HG03342 (cell line): Measurements from ENCODE around the gene NEDD9.

Source experiments
- ATAC-seq: cut with Tn5 transposase; IDR thresholded peaks from one replicate; pipeline ENCODE4 v1.9.1; 2021; ENCODE audit warnings: mild to moderate bottlenecking, moderate library complexity; ENCODE audit not compliant: unreplicated experiment

Gene NEDD9

GRCh38 chr6:11262242-11262641 lies 29.8 kb upstream of the NEDD9 start:
- ATAC-seq: no peak

DNA sequence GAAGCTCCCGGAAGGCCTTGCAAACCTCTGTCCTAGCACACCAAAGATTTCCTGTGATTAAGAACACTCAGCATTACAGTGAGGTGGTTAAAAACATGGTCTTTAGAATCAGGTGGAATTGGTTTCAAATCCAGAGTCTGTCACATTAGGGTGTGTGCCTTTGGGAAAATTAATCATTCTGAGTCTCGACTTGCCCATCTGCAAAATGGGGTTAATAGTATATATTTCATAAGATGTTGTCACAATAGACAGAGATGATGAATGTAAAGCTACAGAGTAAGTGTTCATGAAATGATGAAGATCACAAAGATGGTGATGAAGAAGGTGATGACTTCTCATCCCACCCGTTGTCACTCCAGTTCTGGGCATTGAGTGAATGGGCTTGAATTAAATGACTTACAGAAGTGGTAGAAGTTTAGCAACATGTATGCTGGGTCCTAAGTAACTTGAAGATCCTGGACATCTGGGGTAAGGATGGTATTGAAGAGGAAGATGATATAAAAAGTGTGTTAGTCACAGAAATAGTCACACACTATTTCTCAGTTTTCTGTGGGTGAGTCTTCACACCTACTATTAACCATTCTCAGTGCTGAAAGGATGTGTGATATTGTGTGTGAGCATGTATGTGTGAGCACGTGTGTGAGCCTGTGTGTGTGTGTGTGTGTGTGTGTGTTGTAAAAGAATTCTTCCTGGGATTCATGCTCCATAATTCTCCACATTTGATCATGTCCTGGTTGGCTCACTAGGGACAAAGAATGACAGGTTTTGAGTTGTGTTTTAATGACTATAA lies 28.0 kb upstream of the NEDD9 start:
- ATAC-seq: no peak

- no peak for ATAC-seq
These were observed 26.1 kb upstream of the NEDD9 start for GRCh38 chr6:11258260-11259237.

DNA sequence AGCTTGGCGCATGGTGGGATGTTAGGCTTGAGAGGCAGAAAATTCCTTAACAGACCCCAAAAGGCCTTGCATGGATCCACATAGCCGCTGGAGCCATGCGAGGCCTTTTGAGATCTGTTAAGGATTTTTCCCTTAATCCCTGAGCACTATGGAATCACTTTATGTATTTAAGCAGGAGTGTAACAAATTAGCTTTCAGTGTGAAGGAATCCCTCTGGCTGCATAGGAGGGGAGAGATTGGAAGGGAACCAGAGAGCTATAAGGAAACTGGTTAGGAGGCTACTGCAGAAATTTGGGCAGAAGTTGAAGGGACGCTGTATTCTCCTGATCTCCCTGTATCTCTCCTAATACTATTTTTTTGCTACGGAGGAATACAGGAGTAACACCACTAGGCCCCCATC lies 23.1 kb upstream of the NEDD9 start:
- ATAC-seq: no peak

- no peak for ATAC-seq
These were observed 21.1 kb upstream of the NEDD9 start for GRCh38 chr6:11253594-11253993.

DNA sequence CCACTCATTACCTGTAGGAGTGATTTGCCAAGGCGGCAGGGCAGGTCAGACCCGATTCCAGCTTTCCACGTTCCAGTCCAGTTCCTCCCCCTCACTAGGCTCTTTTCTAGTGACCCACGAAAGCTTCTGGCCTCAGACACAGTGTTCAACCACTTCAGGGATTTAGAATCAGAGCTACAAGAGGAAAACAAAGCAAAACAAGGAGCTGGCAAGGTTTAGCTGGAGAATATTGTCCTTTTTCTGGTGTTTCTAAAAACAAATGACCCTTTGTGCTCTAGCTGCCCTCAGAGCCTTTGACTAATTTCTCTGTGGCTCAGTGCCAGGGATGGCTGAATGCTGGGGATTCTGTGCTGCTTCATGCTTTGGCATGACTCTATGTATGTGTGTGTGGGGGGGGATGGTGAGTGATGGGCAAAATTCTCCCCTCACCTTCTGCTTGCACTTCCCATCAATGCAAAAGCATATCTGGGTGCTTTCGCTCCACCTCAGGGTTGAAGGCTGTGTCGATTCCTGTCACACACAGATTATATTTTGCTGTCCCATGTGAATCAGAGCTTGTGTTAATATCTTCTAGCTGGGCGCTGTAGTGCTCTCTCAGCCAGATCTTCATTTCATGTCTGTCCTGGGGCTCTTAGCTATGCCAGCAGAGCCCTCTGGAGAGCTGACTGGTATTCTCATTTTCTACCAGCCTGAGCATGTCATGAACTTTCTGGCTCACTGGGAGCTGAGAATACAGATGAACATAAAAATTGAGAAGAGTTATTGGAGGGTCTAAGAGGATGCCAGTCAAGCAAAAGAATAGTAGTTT lies 19.3 kb upstream of the NEDD9 start:
- no peak for ATAC-seq

- ATAC-seq: no peak
These were observed 17.6 kb upstream of the NEDD9 start for GRCh38 chr6:11250108-11250507.

- no peak for ATAC-seq
These were observed 16.7 kb upstream of the NEDD9 start for GRCh38 chr6:11248974-11249761.

GRCh38 chr6:11246722-11247121 lies 14.3 kb upstream of the NEDD9 start:
- no peak for ATAC-seq

- no peak for ATAC-seq
These were observed 13.2 kb upstream of the NEDD9 start for GRCh38 chr6:11245381-11246256.

DNA sequence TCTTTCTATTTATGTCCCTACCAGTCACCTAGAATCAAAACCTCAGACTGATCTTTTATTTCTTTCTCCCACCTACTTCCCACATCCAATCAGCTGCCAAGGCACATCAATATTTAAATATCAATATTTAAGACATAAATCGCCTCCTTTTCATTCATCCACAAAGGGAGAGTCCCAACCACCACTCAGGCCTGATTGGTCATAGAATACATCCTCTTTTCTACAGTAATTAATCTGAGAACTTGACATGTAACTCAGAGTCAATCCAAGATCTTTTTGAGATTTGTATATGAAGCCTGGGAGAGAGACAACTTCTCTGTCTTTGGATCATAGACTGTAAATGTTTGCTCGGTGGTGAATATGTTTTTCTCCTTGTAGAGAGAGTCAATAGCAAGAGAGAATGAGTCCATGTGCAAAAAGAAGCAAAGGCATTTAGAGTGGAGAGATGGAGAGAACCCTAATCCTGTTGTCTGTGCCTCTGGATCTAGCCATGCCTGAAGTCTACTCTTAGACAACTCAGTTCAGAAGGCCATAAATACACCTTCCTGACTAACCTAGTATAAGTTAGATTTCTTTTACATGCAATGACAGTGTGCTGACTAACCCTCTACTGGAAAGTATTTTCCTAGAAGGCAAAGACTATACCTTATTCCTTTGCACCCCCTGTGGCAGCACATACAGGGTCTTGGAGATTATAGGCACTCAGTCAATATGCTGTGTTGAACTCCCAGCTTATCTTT lies 12.1 kb upstream of the NEDD9 start:
- no peak for ATAC-seq

GRCh38 chr6:11243861-11244260 lies 11.4 kb upstream of the NEDD9 start:
- no peak for ATAC-seq

DNA sequence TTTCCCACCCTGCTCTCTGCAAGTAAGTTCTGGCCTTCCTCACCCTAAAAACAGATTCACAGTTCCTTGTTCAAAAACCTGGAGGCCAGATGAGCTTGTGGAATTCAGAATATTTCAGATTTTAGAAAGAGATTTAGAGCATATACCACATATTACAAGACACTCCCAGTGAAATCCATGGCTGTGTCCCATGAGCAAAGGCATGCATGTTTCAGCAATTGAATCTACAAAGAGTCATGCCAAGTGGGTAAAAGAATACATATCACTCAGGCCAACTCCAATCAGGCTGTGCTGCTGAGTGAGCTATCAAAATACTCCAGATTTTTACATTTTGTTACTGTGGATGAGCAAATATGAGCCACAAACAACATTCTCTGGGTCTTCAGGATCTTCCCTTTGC lies 10.2 kb upstream of the NEDD9 start:
- ATAC-seq: no peak

DNA sequence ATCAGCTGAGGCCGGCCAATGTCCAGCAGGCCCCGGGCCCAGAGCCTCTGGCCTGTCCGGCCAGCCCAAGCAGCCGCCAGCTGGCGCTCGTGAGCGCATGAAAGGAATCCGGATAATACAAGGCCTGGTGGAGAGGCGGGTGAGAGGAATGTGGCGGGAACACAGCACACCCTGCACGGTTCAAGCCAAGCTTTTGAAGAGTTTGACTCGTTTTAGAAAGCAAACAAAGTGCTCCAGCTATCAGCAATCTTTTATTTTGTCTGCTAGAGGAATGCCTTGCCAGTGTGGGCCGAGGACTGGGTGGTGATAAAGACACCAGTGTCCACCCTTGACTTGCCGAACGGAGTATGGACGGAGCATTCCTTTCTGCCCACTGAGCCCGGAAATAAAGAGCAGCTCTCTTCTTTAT lies 9.3 kb upstream of the NEDD9 start:
- ATAC-seq: no peak

GRCh38 chr6:11241154-11241792 lies 8.8 kb upstream of the NEDD9 start:
- no peak for ATAC-seq

DNA sequence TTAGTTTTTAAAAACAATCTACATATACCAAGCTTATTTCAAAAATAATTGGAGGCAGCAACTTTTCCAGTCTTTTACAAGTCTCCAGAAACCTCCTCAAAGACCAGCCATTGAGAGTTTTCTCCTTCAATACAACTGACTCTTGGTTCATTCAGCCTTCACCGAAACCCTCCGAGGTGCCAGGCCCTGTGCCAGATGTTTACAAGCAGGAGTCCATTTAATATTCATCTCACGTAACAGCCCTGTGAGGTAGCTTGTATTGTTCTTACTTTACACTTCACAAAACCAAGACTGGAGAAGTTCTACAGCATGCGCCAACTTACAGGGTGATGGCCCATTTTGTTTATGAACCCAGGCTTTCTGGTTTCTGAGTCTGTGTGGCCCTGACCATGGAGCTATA lies 5.5 kb upstream of the NEDD9 start:
- ATAC-seq: no peak

DNA sequence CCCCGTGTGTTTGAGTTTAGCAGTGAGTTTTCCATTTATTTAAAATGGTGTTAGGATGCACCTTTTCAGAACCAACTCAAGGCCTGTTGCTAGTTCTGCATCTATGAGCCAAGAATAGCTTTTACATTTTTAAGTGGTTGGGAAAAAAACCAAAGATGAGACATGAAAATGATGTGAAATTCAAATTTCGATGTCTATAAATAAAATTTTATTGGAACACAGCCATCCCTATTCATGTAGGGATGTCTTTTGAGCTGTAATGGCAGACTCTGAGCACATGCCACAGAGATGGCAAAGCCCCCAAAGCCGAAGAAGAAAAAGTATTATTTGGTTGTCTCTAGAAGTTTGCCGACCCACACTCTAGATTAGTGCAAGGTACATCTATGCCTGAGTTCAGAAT lies 5.0 kb upstream of the NEDD9 start:
- no peak for ATAC-seq

- ATAC-seq: no peak
These were observed 4.4 kb upstream of the NEDD9 start for GRCh38 chr6:11236915-11237314.
